ENCODE data around the gene CDS1.

Gene CDS1

DNA sequence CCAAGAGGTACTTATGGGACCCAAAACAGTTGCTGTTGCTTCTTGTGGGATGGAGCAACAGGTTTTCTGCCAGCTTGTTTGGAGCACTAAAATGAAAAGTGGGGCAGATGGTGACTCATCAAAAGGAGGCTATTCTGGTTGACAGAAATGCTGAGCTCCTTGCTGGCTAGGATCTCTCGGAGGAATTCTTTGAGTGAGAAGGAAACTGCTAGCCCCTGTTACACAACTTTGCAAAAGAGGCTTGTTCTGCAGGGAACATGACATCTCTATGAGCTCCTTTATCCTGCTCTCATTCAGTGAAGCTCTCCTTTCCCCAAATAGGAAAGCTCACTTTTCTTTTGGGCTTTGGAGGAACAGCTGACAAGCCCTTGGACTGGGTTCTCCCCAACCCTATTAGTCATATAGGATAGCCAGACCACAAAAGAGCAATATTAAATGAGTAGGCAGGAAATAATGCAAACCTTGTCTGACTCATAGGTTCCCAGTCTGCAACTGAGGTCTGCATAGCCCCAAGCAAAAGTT, 108.3 kb downstream of the CDS1 start:
- ChIA-PET POLR2A (ENCODE audit: low non-redundant PET) (no interaction called here), CTCF (no interaction called here)
- DNase-seq (ENCODE audit: low spot score): peak; percentile 96
- peak overlapping the region; percentile 84 for H3K27ac ChIP-seq
- TF ChIP-seq, protein P1, sequence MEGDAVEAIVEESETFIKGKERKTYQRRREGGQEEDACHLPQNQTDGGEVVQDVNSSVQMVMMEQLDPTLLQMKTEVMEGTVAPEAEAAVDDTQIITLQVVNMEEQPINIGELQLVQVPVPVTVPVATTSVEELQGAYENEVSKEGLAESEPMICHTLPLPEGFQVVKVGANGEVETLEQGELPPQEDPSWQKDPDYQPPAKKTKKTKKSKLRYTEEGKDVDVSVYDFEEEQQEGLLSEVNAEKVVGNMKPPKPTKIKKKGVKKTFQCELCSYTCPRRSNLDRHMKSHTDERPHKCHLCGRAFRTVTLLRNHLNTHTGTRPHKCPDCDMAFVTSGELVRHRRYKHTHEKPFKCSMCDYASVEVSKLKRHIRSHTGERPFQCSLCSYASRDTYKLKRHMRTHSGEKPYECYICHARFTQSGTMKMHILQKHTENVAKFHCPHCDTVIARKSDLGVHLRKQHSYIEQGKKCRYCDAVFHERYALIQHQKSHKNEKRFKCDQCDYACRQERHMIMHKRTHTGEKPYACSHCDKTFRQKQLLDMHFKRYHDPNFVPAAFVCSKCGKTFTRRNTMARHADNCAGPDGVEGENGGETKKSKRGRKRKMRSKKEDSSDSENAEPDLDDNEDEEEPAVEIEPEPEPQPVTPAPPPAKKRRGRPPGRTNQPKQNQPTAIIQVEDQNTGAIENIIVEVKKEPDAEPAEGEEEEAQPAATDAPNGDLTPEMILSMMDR (conservative IDR thresholded peaks at IDR 0.05; ENCODE audit: low read depth): no peak

DNA sequence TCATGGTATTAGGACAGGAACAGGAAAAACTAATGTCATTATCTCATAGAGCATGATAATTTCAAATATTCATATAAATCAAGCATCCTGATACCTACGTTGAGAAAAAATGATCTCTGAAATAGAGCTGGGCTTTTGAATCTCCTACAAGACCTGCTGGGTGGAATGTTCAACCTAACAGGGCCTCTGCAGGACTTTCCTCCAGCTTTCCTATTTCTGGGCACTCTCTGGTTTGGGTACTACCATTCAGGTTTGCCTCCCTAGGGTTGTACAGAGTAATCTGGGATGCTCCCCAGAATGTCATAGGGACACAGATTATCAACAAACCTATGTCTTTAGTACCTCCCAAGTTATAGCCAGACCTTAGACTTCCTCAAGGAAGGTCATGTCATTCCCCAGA, 108.9 kb downstream of the CDS1 start:
- ChIA-PET CTCF (no interaction called here), POLR2A (ENCODE audit: low non-redundant PET) (no interaction called here)
- peak; percentile 3 for DNase-seq (ENCODE audit: low spot score)
- peak overlapping the region; percentile 41; the same call in 1 of the 2 replicates for H3K27ac ChIP-seq
- TF ChIP-seq, protein P1 (conservative IDR thresholded peaks at IDR 0.05; ENCODE audit: low read depth): no peak

DNA sequence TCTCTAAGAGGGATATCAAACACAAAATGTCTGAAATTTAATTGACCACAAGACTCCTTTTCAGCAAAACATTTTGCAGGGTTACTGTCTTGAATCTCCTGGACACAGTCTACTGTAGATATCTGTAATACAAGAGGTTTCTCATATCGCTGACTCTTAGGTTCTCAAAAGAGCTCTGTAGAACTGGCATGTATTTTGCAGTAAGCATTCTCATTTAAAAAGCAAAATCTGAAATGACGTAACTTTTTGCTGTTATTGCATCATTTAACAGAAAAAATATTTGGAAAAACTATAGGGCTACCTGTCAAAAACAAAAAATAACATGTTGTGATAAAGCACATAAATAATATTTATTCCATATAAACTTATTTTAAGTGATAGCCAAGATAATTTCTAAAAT, 114.2 kb downstream of the CDS1 start:
- TF ChIP-seq, protein P1 (conservative IDR thresholded peaks at IDR 0.05; ENCODE audit: low read depth): no peak
- no peak overlapping the region for H3K27ac ChIP-seq
- no peak for DNase-seq (ENCODE audit: low spot score)
- ChIA-PET CTCF (no interaction called here), POLR2A (ENCODE audit: low non-redundant PET) (no interaction called here)

DNA sequence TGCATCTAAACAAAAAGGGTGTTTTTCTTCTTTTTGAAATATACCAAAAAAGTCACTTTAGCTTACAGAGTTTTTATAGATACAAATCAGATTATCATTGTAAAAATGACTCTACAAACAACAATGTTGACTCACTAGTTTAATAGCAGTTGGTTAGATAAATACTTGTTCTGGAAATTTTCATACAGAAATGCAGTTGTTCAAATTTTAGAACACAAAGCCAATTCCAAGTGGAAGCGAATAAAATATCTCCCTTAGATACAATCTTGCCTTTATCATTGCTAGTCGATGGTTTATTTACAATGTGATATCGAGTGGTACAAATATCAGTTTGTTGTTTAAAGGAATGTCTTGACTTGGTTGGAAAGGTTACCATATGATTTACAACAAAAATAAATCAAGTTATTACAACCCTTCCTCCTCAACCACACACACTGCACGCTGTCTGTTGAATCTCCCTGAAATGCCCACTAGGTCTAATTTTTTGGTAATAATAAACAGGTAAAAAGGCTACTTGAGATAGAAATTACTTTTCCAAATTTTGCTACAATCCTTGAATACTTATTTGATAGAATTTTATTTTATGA, 114.8 kb downstream of the CDS1 start:
- CTCF ChIA-PET: no interaction called here
- TF ChIP-seq, protein P1 (conservative IDR thresholded peaks at IDR 0.05; ENCODE audit: low read depth): no peak
- DNase-seq (ENCODE audit: low spot score): no peak
- H3K27ac ChIP-seq: no peak overlapping the region
- POLR2A ChIA-PET (ENCODE audit: low non-redundant PET): no interaction called here

DNA sequence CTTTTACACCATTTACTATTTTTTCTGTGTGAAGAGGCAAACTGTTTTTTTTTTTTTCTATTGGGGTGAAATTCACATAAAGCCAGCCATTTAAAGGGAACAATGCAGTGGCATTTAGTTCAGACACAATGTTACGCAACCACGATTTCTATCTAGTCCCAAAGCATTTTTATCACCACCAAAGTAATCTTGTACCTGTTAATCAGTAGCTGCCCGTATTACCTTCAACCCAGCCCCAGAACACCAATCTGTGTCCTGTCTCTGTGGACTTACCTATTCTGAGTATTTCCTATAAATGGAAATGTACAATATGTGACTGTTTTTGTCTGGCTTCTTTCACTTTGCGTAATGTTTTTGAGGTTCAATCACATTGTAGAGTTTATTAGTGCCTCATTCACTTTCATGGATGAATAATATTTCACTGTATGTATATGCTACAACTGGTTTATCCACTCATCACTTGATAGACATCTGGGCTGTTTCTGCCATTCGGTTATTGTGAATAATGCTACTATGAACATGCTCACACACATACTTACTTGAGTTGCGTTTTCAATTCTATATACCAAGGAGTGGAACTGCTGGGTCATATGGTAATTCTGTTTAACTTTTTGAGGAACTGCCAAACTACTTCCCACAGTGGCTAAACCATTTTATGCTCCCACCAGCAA, 116.2 kb downstream of the CDS1 start:
- DNase-seq (ENCODE audit: low spot score): no peak
- POLR2A ChIA-PET (ENCODE audit: low non-redundant PET): no interaction called here
- CTCF ChIA-PET: interaction anchor here (0.7 kb wide), 1 partner anchor 1163 kb away, joined by 3 read pairs; the partner anchor contains the start of gene GPAT3
- H3K27ac ChIP-seq: no peak overlapping the region
- TF ChIP-seq, protein P1 (conservative IDR thresholded peaks at IDR 0.05; ENCODE audit: low read depth): no peak
